A549 (cell line): ENCODE measurements around the gene ABHD2. TPM values are rescaled to one million over a fixed set of nuclear protein-coding genes. Genes with fewer than 3 reads are reported as not detected.

Source experiments
- ATAC-seq, 2 experiments: fragments of 200-7000 bp in 1 of 2; fragments of >200 bp in 1 of 2; cut with Nextera tagmentation in 1 of 2; cut with Tn5 transposase in 1 of 2; 3 replicates each; pipeline versions ENCODE4 v1.8.0 to v1.9.1; 2018 to 2020; ENCODE audit warnings: mild to moderate bottlenecking in 1 of 2, moderate library complexity in 1 of 2
- CTCF ChIA-PET: fragments of 300-600 bp; sonication (Branson Sonifier 250); formaldehyde crosslinking; extraction: SDS; loops from one replicate; lab custom pipeline; 2021; ENCODE audit warnings: antibody characterized with exemption, inconsistent platforms; lab: Yijun Ruan, JAX
- POLR2A ChIA-PET: fragments of 350-600 bp; formaldehyde crosslinking; extraction: SDS; loops from one replicate; lab custom pipeline; 2021; ENCODE audit warnings: antibody characterized with exemption, inconsistent platforms; lab: Yijun Ruan, JAX
- DNase-seq, 2 experiments: peaks; one replicate each; pipeline versions ENCODE4 v3.0.0 to v3.0.0-alpha.2; 2011 to 2016; ENCODE audit warnings: low read depth in 1 of 2, low spot score in 1 of 2
- FAIRE-seq: peaks from 2 replicates; lab custom pipeline; 2011; peaks lifted over from hg19 to GRCh38; lab: Jason Lieb, UNC
- H3K27ac ChIP-seq, 2 experiments: fragments of >200 bp; sonication (Bioruptor Twin); formaldehyde crosslinking; 3 replicates each; pipeline ENCODE4 v1.5.1; 2016 to 2017
- H3K4me1 ChIP-seq: fragments of >200 bp; sonication (Bioruptor Twin); formaldehyde crosslinking; 3 replicates; pipeline ENCODE4 v1.6.1; 2016
- H3K4me2 ChIP-seq: fragments of >200 bp; sonication (Bioruptor Twin); formaldehyde crosslinking; 3 replicates; pipeline ENCODE4 v1.6.1; 2016
- H3K4me3 ChIP-seq: fragments of >200 bp; sonication (Bioruptor Twin); formaldehyde crosslinking; 3 replicates; pipeline ENCODE4 v1.5.1; 2016
- H3K9me3 ChIP-seq: fragments of >200 bp; sonication (Bioruptor Twin); formaldehyde crosslinking; 3 replicates; pipeline ENCODE4 v1.6.1; 2016
- BCL3 ChIP-seq: fragments of >200 bp; sonication (Bioruptor Twin); formaldehyde crosslinking; IDR thresholded peaks from 3 replicates; pipeline ENCODE4 v1.6.1; 2016
- BHLHE40 ChIP-seq: IDR thresholded peaks from 2 replicates; pipeline ENCODE4 v1.6.1; 2012; ENCODE audit warnings: low read depth, low read length, inconsistent platforms
- CBX2 ChIP-seq: fragments of 200-600 bp; sonication (generic); IDR thresholded peaks from 2 replicates; pipeline ENCODE4 v1.6.1; 2016; ENCODE audit warnings: low read depth, mild to moderate bottlenecking, borderline replicate concordance
- CEBPB ChIP-seq, 2 experiments: fragments of >200 bp in 1 of 2; sonication (Bioruptor Twin) in 1 of 2; formaldehyde crosslinking in 1 of 2; IDR thresholded peaks; 2 replicates each; pipeline ENCODE4 v1.6.1; 2012 to 2016
- EHF ChIP-seq: fragments of 250-450 bp; sonication (Bioruptor Pico); IDR thresholded peaks from 2 replicates; pipeline ENCODE4 v1.5.0; 2020; ENCODE audit warnings: mild to moderate bottlenecking
- EP300 ChIP-seq, 2 experiments: fragments of >200 bp; sonication (Bioruptor Twin); formaldehyde crosslinking; IDR thresholded peaks; 2 replicates in 1 of 2; 3 replicates in 1 of 2; pipeline ENCODE4 v1.6.1; 2016 to 2017
- ESRRA ChIP-seq: fragments of 150-350 bp; IDR thresholded peaks from 2 replicates; pipeline ENCODE4 v1.6.1; 2014; ENCODE audit warnings: mild to moderate bottlenecking, low read length, borderline replicate concordance
- FOSB ChIP-seq: fragments of 250-450 bp; sonication (Bioruptor Pico); IDR thresholded peaks from 2 replicates; pipeline ENCODE4 v1.5.0; 2020; ENCODE audit warnings: mild to moderate bottlenecking, moderate library complexity
- FOSL2 ChIP-seq, 2 experiments: fragments of 450-650 bp in 1 of 2; fragments of >200 bp in 1 of 2; sonication (Bioruptor Twin) in 1 of 2; formaldehyde crosslinking; IDR thresholded peaks; 2 replicates each; pipeline versions ENCODE4 v1.5.0 to v1.6.1; 2016 to 2020; ENCODE audit warnings: mild to moderate bottlenecking in 1 of 2, moderate library complexity in 1 of 2
- HOXA7 ChIP-seq: fragments of 250-450 bp; sonication (Bioruptor Pico); IDR thresholded peaks from 2 replicates; pipeline ENCODE4 v1.5.0; 2020; ENCODE audit warnings: mild to moderate bottlenecking, moderate library complexity
- HOXB5 ChIP-seq: fragments of 250-450 bp; sonication (Bioruptor Pico); IDR thresholded peaks from 2 replicates; pipeline ENCODE4 v1.5.0; 2020; ENCODE audit warnings: mild to moderate bottlenecking, moderate library complexity
- KDM1A ChIP-seq: fragments of 200-600 bp; sonication (generic); IDR thresholded peaks from 2 replicates; pipeline ENCODE4 v1.6.1; 2016; ENCODE audit warnings: low read depth, mild to moderate bottlenecking
- MAFK ChIP-seq: fragments of 450-650 bp; IDR thresholded peaks from 2 replicates; pipeline ENCODE4 v1.6.1; 2014; ENCODE audit not compliant: partially characterized antibody
- MYC ChIP-seq: IDR thresholded peaks from 2 replicates; pipeline ENCODE4 v1.6.1; 2012; ENCODE audit warnings: mild to moderate bottlenecking, inconsistent platforms, low read length, improper control_type of control experiment, borderline replicate concordance
- NFE2L2 ChIP-seq: fragments of 150-350 bp; conservative IDR thresholded peaks from 2 replicates; pipeline ENCODE4 v1.6.1; 2014; ENCODE audit warnings: low read length
- NR3C1 ChIP-seq: fragments of >200 bp; sonication (Bioruptor Twin); formaldehyde crosslinking; IDR thresholded peaks from 3 replicates; pipeline ENCODE4 v1.6.1; 2017
- PBX3 ChIP-seq: IDR thresholded peaks from 2 replicates; pipeline ENCODE4 v1.6.1; 2012
- RCOR1 ChIP-seq: fragments of 150-350 bp; IDR thresholded peaks from 2 replicates; pipeline ENCODE4 v1.6.1; 2014; ENCODE audit warnings: antibody characterized with exemption, low read length, low read depth
- REST ChIP-seq: fragments of 200-600 bp; sonication (generic); IDR thresholded peaks from 2 replicates; pipeline ENCODE4 v1.6.1; 2016; ENCODE audit warnings: antibody characterized with exemption, mild to moderate bottlenecking, moderate library complexity
- ZC3H11A ChIP-seq: fragments of 450-650 bp; IDR thresholded peaks from 2 replicates; pipeline ENCODE4 v1.6.1; 2014; ENCODE audit warnings: antibody characterized with exemption, mild to moderate bottlenecking
- ZFP36 ChIP-seq: fragments of 450-650 bp; IDR thresholded peaks from 2 replicates; pipeline ENCODE4 v1.6.1; 2014; ENCODE audit warnings: borderline replicate concordance; ENCODE audit not compliant: partially characterized antibody
- ZNF302 ChIP-seq: fragments of 250-450 bp; sonication (Bioruptor Pico); IDR thresholded peaks from 2 replicates; pipeline ENCODE4 v1.9.0; 2021; ENCODE audit warnings: inconsistent platforms, mild to moderate bottlenecking, moderate library complexity
- WGBS: methylation state at CpG from one replicate; pipeline ENCODE4 v1.1.6; 2017; ENCODE audit errors: missing lambda C conversion rate; 5-methylcytosine and 5-hydroxymethylcytosine counted together
- polyA plus RNA-seq, 4 experiments: library from polyadenylated mRNA; depleted of rRNA in 3 of 4; stranded (reverse); fragments of >200 nt; fragmentation: RNase III in 1 of 4; extraction: RNeasy Plus Mini Kit Qiagen cat#74134 plus additional on column Dnase treatment in 1 of 4; gene quantifications; 2 replicates in 3 of 4; 3 replicates in 1 of 4; pipeline ENCODE4 v1.2.3, GENCODE V29; 2011 to 2017

Gene ABHD2
- polyA plus RNA-seq, 2 of the 4 experiments (the other 2 are of a cell fraction), result 36.2 to 63.3 TPM

DNA sequence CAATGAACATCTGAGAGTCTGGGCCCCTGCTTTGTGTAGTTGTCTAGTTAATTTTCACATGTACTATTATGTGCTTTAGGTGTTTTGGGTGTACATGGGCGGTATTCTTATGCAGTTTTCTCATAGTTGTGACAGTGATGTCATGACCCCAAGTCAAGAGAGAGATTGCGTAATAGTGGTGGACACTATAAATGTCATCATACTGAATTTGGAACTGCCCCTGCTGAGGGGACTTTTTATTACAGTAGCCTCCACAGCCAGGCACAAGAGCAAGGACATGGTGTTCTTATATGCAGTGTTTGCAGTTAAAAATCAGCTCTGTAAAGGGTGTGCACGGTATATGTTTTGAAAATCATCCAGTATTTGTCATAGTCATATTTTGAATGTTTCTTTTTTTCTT, 29.5 kb downstream of the ABHD2 start:
- Histone ChIP-seq H3K4me2 (peak overlapping the region; percentile 75), H3K4me3 (no peak overlapping the region; the same call in 2 of the 3 replicates), H3K27ac (peak overlapping the region; percentile 87 to 95), H3K4me1 (peaks cover 96% of the 10 kb centered on the region), H3K9me3 (no peaks in the 10 kb centered on the region)
- TF ChIP-seq CEBPB (IDR thresholded peaks at IDR 0.05) (peak; percentile 89 to 97; a peak in 3 of 4 replicates), MYC (no peak)
- 85% methylated on average over 3 of the region's 3 CpGs for WGBS
- ATAC-seq (no peak), DNase-seq (no peak), FAIRE-seq (no peak)
- ChIA-PET POLR2A (no interaction called here), CTCF (interaction anchor here (1.0 to 14.9 kb wide), 11 partner anchors 10 to 213 kb away, joined by 3 to 187 read pairs (median 4); no protein-coding TSS in a partner anchor)

DNA sequence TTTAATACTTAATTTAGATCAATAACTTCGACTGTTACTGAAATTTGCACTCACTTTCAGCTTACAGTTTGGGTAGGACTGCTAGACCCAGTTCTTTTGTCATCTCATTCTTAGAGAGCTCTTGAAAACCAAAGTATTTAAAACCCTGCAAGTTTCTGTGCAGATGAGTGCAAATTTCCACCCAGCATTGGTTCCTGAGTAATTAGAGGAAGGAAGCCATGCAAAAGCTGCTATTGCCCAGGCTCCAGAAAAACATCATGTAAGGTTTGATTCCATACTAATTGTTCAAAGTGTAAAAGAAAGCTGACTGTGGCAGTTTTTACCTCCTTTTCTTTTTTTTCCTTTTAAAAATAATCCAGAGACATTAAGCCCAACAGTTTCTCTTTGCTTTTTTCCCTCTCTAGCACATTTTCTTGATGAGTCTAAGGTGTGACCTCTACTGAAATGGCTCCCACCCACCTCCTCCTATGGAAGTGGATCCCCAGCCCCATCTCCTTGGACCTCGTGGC, 30.3 kb downstream of the ABHD2 start:
- CTCF ChIA-PET, result interaction anchor here (1.1 to 19.0 kb wide), 11 partner anchors 11 to 284 kb away, joined by 3 to 380 read pairs (median 24); no protein-coding TSS in a partner anchor
- H3K27ac ChIP-seq, result peak overlapping the region; percentile 87 to 95
- H3K9me3 ChIP-seq, result no peaks in the 10 kb centered on the region
- H3K4me3 ChIP-seq, result no peak overlapping the region
- TF ChIP-seq NFE2L2 (no peak), MAFK (peak; percentile 90)
- DNase-seq, result no peak
- POLR2A ChIA-PET, result interaction anchor here (0.8 to 3.7 kb wide), 3 partner anchors 13 to 49 kb away, joined by 3 to 25 read pairs (median 3); partner anchors contain the start of gene ABHD2
- WGBS, result 55% methylated on average over 2 of the region's 2 CpGs
- peak overlapping the region; percentile 75 for H3K4me2 ChIP-seq
- no peak for ATAC-seq
- peaks cover 96% of the 10 kb centered on the region for H3K4me1 ChIP-seq
- no peak for FAIRE-seq

GRCh38 chr15:89119489-89120478, 31.5 kb downstream of the ABHD2 start:
- Histone ChIP-seq H3K4me1 (peaks cover 96% of the 10 kb centered on the region), H3K9me3 (no peaks in the 10 kb centered on the region), H3K27ac (peak overlapping the region; percentile 87 to 95), H3K4me3 (peak overlapping the region; percentile 16; the same call in 2 of the 3 replicates), H3K4me2 (peak overlapping the region; percentile 75)
- peak; percentile 77 to 88 for ATAC-seq
- DNase-seq, result peak; percentile 91 to 95
- peak; percentile 97 for FAIRE-seq
- ChIA-PET CTCF (interaction anchor here (1.0 to 19.0 kb wide), 13 partner anchors 10 to 285 kb away, joined by 3 to 380 read pairs (median 9); partner anchors contain the start of gene ABHD2), POLR2A (interaction anchor here (0.7 to 3.7 kb wide), 9 partner anchors 8 to 58 kb away, joined by 3 to 25 read pairs (median 4); partner anchors contain the start of gene ABHD2)
- 5% methylated on average over 12 of the region's 12 CpGs for WGBS
- TF ChIP-seq FOSB (peak; percentile 70; the same call in 1 of the 2 replicates), KDM1A (no peak), CBX2 (no peak), HOXA7 (CRISPR knock-in tag) (peak; percentile 84), ZNF302 (CRISPR knock-in tag) (peak; percentile 65), RCOR1 (no peak), EP300 (IDR thresholded peaks at IDR 0.05) (peak in 1 of 2 experiments; percentile 67; a peak in 1 of 5 replicates), PBX3 (no peak), NR3C1 (no peak), CEBPB (IDR thresholded peaks at IDR 0.05) (peak; percentile 13 to 36; a peak in 3 of 4 replicates), ZC3H11A (no peak), MAFK (peak; percentile 84), ZFP36 (no peak), FOSL2 (IDR thresholded peaks at IDR 0.05) (peak; percentile 95), FOSL2 (CRISPR knock-in tag; IDR thresholded peaks at IDR 0.05) (peak; percentile 98), REST (no peak), ESRRA (no peak), BHLHE40 (0 out of 2 replicates have a peak, but pooled peaks have one; percentile 23), BCL3 (peak; percentile 84; the same call in 2 of the 3 replicates), HOXB5 (CRISPR knock-in tag) (peak; percentile 72; the same call in 1 of the 2 replicates), EHF (CRISPR knock-in tag) (no peak; the same call in 1 of the 2 replicates)
